HG03521 (cell line): ENCODE data around the gene CCNJ.

Experiments used
- ATAC-seq: cut with Tn5 transposase; IDR thresholded peaks from one replicate; pipeline ENCODE4 v1.9.1; 2021; ENCODE audit warnings: mild to moderate bottlenecking, moderate library complexity; ENCODE audit not compliant: unreplicated experiment

Gene CCNJ

DNA sequence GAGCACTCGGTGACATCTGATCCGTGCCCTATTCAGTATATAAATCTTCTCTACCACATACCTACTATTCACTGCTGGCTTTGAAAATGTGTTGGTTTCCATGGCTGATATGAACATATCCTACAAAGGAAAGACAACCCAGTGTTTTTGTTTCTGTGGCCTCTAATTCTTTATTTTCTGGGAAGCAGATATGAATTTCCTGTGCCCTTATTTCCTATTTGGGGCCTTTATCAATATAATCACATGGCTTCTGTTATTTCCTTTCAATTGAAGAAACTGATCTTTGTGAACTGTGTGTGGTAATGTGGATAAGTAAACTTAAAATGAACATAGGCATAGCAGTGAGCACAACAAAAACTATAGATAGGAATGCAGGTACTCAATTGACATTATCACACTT lies 10.6 kb downstream of the CCNJ start:
- ATAC-seq, result no peak

DNA sequence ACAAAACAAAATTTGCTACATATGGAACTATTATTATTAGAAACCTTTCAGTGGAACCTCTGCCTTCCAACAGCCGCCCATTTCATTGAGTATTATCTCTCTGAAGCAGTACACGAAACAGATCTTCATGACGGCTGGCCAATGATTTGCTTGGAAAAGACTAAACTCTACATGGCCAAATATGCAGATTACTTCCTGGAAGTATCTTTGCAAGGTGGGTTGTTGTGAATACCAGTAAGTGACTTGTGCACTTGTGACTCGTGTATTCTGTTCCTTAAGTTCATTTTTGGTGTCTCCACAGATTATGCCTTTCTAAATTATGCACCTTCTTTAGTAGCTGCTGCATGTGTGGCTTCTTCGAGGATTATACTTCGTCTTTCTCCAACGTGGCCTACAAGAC lies 13.4 kb downstream of the CCNJ start:
- ATAC-seq, result no peak

DNA sequence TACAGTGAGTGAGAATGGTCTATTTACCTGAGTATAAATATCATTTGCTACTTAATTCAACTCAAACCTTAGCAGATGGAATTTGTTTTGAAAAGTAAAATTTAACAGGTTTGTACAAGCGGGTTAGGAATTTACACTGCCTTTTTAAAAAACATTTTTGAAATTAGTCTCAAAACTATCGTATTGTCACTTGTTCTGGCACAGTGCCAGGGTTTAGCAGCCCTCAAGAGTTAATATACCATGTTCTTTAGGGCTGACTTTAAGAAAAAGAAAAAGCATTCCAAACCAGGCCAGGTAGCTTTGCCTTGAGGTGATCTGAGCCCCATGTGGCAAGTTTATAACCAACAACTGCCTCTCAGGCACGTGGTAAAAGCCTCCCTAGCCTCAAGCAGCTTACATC lies 17.8 kb downstream of the CCNJ start:
- ATAC-seq, result no peak

DNA sequence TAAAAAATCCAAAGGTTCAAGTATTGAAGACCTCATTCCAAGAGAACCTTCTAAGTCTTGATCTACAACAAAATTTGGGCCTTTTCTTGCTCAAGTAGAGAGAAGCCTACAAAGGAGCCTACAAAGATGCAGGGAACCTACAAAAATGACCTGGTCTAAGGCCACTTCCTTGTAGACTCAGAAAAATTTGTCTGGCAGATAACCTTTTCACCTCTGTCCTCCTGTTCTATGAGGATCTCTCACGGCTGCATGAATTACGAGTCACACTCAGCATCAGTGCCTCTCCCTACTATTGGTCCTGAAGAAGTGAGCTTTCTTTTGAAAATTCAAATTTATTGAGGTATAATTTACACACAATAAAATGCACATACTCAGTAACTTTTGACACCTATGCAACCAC lies 29.3 kb downstream of the CCNJ start:
- ATAC-seq, result no peak

DNA sequence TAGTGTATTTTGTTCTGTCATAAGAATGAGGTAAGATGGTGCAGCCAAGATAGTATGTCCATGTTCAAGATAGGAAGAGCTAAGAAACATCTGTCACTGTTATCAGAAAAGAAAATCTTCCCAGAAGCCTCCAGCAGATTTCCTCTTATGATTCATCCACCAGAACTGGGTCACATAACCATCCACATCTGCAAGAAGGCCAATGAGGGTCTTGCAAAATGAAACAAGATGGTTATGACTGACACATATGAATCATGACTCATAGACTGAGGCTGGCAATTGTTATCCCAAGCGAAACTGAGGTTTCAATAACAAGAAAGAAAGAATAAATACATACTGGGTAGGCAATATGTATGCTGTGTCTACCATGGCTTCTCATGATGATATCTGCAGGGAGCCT lies 30.3 kb downstream of the CCNJ start:
- ATAC-seq, result no peak

DNA sequence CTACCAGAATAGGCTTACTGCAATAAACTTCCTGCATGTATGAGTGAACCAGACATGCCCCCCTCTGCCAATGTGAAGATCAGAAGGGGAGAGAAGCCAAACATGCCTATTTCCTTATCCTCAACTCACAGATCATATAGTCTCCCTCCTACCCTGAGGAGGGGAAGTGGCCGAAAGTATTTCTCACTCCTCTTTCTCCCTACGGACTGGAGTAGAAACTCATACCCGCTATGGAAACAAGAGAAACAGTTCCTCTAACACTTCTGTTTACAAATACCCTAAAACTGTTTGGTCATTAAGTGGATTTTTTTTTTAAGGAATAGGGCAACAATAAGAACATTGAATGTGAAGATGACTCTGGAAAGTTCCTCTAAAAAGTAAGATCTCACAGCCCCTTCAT lies 31.4 kb downstream of the CCNJ start:
- no peak for ATAC-seq

DNA sequence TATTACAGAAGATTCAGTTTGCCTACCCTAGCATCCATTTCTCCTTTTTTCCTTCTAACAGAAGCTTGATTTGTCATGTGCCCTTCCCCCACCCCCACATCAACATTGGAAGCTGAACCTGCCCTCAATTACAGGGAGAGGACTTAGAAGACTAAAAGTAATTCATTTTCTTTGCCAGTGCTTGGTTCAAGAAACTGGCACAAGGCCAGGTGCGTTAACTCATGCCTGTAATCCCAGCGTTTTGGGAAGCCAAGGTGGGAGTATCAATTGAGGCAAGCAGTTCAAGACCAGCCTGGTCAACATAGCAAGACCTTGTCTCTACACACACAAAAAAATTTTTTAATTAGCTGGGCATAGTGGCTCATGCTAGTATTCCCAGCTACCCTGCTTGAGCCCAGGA lies 32.6 kb downstream of the CCNJ start:
- no peak for ATAC-seq

DNA sequence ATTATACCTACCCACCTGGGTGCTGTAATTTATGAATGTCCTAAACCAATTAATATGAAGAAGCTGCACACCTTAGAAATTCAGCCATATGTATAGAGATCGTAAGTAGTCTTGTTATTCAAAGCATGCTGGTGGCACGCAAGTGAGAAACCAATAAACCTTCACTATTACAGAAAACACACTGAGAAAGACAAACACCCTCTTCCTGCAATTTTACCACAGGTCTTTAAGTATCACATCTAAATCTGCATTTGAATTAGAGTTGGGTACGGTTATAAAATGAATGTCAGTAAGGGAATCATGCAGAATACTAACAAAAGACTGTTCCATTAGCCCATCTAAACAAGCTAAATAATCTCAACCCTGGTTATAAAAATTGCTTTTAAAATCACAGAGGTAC lies 33.8 kb downstream of the CCNJ start:
- ATAC-seq, result no peak

DNA sequence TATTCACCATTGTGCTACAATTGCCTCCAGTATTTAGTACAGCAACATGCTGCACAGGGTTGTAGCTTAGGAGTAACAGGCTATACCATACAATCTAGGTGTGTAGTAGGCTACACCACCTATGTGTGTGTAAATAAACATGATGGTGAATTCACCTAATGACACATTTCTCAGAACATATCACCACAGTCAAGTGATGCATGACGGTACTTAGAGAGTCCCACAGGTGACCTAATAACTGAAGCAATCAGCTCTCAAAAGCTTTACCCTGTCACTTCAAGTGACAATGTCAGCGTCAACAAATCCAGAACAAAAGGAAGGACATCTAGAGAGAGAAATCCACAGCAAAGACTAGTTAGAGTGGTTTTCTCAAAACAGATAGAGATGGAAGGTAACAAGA lies 38.8 kb downstream of the CCNJ start:
- ATAC-seq, result no peak

DNA sequence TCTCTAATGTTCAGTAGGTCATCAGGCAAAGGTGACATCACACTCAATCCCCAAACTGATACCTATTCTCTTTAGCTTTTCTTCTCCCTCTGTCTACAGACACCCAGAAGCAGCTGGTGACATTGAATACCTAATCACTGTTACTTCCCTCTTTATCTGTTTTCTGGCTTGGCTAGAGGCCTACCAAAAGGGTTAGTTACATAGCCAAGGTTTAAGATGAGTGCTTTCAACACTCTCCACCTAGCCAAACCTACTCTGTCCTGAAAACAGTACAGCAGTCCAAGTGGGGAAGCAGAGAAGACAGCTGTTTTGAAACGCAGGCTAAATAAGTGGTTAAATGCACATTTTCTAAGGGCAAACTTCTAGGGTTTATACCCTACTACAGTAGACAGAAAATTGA lies 39.4 kb downstream of the CCNJ start:
- no peak for ATAC-seq

DNA sequence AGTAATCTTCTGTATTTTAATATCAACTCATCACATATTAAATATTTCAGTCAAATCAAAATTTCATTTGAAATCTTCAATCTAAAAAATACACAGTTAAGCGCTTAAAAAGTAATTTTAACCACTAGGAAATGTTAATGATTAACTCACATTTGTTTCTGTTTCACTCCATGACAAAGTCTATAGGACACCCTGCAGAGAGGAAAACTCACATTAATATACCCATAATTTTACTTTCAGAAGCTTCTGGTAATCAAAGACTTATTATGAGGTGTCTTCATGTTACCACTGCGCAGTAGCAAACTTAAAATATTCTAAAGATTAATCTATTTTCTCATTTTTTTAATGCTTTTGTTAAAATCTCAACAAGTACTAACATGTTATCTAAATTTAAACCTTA lies 45.7 kb downstream of the CCNJ start:
- ATAC-seq, result no peak

DNA sequence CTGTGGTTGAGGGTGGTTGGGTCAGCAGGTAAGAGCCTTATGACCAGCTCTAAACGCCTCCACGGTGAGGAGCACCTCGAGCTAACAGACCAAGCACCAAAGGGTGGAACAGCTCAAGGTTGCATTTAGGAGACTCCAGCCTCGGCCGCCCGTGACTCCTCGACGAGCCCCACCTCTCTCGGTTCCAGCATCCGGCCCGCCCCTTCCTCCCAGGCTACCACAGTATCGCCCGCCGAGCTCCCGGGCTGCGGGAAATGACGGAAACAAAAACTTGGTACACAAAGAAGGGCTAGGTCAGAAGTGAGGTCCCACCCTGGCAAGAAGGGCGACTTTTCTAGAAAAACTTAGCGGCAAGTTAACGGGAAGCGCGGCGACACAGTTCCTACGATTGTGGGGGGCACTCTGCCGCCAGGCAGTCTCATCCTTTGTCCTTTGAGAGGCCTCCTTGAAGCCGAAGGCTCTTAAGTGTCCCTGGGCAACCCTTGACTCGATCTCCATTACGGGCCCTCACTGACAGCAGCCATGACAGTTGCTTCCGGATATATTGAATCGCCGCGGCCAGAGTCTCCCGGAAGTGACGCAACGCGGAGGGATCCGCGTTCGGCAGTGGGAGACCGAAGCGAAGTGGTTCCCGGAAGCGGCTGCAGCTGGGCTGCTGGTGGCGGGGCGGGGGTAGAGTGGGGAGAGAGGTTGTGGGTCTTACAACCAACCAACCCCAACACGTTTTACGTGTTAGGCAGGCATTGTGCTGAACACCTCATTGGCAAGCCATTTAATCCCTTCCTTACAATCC lies 46.5 kb downstream of the CCNJ start:
- ATAC-seq, result peak; percentile 87

DNA sequence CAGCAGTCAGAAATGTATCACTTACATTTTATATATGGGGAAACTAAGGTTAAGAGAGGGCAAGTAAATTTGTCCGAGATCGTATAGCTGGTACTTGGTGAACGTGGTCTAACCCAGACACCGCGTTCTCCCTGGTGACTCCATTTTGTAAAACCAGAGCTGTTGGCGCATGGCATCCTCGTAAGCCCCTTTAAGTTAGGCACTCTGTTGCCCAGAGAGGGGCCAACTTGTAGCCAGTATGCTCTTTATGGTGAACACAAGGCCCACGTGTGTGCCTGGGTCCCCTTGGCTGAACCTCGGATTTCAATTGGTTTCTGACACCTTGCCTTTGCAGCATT lies 47.0 kb downstream of the CCNJ start:
- ATAC-seq, result no peak

DNA sequence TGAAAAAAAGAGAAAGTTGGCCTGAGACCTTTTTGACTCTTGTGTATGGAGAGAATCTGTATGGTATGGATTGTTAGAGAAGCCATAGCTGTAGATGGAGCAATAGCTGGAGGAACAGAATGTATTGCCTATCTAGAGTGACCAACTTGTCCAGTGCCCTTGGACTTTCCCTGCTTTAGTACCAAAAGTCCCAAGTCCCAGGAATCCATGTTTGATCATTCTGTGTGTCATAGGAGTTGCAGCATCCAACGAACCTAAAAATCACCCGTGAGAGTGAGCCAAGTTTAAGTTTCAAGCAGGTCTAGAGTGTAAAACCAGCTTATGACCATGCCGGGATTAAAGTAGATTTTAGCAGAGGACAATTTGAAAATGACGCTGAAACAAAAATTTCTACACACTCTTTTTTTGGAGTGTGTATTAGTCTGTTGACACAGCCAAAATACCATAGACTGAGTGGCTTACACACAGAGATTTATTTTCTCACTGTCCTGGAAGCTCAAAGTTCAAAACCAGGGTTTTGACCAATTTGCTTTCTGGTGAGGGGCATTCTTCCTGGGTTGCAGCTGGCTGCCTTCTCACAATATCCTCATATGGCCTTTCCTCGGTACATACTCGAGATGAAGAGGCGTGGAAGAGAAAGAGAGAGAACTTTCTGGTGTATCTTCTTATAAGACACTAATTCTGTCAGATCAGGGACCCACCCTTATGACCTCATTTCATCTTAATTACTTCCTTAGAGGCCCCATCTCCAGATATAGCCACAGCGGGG lies 49.8 kb downstream of the CCNJ start:
- no peak for ATAC-seq

DNA sequence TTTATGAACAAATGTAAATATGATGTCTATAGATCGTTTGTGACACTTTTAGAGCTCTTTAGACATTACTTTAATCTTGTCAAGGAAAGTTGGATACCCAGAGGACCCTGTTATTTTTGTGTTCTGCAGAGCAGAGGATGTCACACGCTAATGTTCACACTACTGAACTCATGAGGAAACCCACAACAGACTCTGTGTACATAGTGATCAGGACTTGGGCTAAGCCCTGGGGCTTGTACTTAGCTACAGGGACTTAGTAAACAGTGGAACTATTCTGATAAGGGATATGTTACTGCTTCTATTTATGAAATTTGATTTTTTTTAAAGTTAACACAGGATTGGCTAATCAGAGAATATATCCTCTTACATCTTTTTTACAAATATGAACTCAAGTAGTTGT lies 50.6 kb downstream of the CCNJ start:
- ATAC-seq, result no peak

DNA sequence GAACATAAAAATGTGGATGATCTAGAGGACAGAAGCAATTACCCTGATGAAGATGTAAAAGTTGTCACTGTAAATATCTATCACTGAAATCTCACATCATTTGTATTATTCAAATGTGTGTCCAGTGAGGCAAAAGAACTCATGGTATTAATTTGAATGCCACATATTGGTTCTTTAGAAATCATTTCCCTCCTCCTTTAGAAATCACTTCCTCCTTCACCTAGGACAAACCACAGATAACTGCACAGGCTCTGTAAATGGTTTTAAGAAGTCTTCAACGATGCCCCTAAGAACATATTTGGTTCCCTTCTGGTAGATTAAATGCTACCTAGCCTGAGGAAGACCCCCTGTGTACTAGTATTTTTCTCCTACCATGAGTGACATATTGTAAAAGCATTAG lies 53.6 kb downstream of the CCNJ start:
- ATAC-seq, result no peak

DNA sequence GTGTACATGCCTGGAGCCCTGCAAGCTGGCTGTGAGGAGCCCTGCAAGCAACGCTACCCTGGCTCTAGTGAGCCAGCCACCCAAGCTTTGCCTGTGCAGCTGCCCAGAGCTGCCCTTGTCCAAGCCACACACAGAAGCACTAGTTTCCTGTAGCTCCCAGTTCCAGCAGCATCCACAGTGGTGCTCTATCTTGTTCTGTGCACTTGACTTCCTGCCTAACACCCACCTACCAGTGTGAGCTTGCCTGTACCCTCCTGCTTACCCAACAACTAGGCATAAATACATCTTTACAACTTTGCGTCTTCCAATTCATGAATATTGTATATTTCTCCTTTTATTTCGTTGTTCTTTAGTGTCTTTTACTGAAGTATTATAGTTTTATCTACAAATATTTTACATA lies 54.5 kb downstream of the CCNJ start:
- ATAC-seq, result no peak

DNA sequence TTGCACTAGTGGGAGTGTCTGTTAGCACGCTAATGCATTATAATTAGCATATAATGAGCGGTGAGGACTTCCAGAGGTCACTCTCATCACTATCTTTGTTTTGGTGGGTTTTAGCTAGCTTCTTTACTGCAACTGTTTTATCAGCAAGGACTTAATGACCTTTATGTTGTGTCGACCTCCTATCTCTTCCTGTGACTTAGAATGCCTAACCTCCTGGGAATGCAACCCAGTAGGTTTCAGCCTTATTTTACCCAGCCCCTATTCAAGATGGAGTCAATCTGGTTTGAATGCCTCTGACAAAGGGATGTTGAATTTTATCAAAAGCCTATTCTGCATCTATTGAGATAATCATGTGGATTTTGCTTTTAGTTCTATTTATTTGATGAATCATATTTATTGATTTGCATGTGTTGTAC lies 64.2 kb downstream of the CCNJ start:
- ATAC-seq, result no peak
